Measurements from ENCODE around the gene ZNF892.
"Not testable (repeated sequence)": the region's sequence is repeated elsewhere in the genome, so short reads cannot be mapped to it uniquely, and the experiment has no call there.

Gene ZNF892

GRCh38 chr2:95207111-95207961, at the start of gene ZNF892:
TSS of gene ZNF892 (plus strand) at chr2:95207521. CDS start at chr2:95207816, 295 bp downstream.
- DNase-seq (ENCODE audit: low spot score): peak; percentile 90

GRCh38 chr2:95158441-95158840, 48.9 kb upstream of the ZNF892 start:
- DNase-seq (ENCODE audit: low spot score): no peak

DNA sequence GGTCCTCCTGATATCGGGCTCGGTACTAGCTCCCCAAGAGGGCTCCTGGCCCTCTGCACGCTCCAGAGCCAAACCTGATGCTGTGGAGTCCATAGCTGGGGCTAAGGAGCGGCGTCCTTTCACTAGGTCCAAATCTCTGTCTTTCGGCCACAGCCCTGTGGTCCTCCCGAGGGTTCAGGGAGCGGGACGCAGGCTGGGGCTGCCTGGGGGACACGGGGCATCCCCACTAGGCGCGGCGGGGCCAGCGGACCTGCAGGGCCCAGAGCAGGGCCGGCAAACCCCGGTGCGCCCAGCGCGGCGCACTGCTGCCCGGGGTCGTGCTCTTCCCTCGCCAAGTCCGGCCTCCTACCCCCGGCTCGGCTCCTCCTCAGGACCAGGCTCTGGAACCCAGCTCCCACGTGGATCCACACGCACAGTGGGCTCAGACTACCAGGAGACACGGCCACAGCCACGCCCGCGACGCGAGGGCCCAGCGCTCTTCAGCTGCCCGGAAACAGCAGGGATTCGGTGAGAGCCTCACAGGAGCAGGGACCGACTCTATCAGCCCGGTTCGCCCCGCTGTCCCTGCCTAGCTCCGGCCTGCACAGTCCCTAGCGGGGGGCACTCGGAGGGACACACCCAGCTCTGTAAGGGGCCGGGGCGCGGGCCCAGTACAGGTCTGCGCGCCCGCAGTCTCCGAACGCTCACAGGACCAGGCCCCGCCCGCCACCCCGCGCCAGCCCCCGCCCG, 48.3 kb upstream of the ZNF892 start:
- peak; percentile 52 for DNase-seq (ENCODE audit: low spot score)

DNA sequence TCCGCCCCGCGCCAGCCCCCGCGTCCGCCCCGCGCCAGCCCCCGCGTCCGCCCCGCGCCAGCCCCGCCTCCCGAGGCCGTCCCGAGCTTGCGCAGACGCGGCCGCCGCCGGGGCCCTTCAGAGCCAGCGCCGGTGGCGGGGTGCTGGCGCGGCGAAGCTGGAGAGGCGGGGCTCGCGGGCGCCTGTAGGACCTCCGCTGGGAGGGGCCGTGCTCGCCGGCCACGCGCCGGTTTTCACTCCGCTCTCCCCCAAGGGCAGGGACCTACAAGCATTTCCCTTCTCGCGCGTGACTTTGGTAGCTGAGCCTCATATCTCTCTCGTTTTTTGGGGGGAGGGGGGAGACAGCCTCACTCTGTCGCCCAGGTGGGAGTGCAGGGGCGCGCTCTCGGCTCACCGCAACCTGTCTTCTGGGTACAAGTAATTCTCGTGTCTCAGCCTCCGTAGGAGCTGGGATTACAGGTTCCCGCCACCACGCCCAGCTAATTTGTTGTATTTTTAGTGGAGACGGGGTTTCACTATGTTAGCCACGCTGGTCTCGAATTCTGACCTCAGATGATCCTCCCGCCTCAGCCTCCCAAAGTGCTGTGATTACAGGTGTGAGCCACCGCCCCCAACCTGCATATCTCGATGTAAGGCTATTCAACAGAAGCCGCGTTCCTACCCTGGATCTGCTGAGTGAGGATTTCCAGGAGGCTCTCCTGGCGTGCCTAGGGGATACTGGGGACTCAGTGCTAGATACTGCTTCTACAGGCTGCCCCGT, 47.5 kb upstream of the ZNF892 start, which contains the start of gene ZNF514:
Gene ZNF514, minus strand, starts transcription at position 159 of the 760 bp plus-strand sequence. CDS start 6,595 bp downstream, outside the sequence.
- DNase-seq (ENCODE audit: low spot score): peak; percentile 78

DNA sequence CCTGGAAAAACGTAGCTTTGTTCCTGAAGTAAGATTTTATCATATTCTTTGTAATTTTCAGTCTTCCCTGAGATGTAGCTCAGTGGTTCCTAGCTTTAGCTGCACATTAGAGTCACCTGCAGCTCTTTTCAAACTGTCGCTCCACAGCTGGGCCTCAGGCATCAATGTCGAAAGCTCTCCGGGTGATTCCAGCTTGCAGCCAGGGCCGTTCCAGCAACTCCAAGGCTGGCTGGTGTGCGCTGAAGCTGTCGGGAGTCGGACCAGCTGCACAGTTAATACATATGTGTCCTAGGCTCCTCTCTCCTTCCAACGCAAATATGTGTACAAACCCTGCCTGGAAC, 42.3 kb upstream of the ZNF892 start:
- no peak for DNase-seq (ENCODE audit: low spot score)

GRCh38 chr2:95165371-95166064, 41.8 kb upstream of the ZNF892 start, which contains the start of gene ZNF2:
TSS of gene ZNF2 (plus strand) at chr2:95165809. CDS start at chr2:95176227, 10,418 bp downstream.
- DNase-seq (ENCODE audit: low spot score): peak; percentile 97

- DNase-seq (ENCODE audit: low spot score): peak; percentile 26
Observed at GRCh38 chr2:95166065-95166763, 41.1 kb upstream of the ZNF892 start.

- DNase-seq (ENCODE audit: low spot score): no peak
Observed at GRCh38 chr2:95171902-95172301, 35.4 kb upstream of the ZNF892 start.

DNA sequence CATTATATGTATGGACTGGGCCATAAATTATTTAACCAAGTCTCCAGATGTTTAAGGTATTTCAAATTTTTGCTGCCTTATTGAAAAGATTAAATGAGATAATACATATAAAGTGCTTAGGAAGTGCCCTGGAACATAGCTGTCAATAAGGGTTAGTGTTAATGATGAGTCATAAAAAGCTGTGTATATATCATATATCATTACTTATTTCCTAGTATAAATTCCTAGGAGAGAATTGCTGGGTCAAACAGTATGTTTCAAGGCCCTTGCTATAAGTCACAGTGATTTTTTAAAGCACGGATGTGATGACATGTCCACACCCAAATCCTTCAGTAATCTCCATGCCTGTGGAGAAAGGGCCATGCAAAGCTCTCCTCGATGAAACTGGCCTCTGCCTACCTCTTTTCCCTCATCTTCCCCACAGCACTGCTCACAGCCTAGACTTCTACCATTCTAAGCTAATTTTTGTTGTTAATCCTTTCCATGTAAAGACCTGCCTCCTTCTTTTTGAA, 33.2 kb upstream of the ZNF892 start:
- no peak for DNase-seq (ENCODE audit: low spot score)

DNA sequence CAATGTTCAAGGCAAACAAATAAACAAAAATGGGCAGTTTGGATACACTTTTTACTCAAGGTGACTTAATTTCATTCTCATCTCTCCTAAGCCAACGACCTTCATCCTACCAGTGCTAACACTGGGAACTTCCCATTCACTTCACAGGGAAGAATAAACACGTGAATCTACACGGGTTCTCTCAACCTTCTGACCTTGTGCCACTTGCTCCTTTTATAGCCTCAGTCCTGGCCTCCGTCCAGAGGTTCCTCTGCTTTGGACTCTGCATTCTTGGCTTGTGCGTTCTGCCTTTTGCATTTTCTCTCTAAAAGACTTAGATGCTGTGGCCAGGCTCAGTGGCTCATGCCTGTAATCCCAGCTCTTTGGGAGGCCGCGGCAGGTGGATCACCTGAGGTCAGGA, 27.9 kb upstream of the ZNF892 start:
- no peak for DNase-seq (ENCODE audit: low spot score)

GRCh38 chr2:95181774-95182173, 25.5 kb upstream of the ZNF892 start:
- DNase-seq (ENCODE audit: low spot score): no peak

DNA sequence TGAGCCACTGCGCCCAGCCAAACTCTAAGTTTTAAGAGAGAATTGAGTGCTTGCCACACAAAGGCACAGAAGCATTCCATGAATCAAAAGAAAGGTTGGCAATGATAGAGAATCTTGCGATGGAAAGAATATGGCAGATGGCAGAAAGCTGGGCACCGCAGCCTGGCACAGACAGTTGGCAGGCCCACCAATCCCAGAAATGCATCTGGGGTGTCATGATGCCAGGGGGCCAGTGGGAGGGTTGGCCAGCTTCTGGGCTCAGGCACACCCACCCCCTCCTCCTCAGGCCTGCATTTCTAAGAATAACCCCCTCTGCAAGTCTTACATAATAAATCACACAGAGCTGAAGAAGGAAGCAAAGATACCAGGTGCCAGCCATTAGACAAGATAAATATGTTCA, 22.1 kb upstream of the ZNF892 start:
- DNase-seq (ENCODE audit: low spot score): no peak

- no peak for DNase-seq (ENCODE audit: low spot score)
Observed at GRCh38 chr2:95185973-95186372, 21.3 kb upstream of the ZNF892 start.

GRCh38 chr2:95192956-95193355, 14.4 kb upstream of the ZNF892 start:
- DNase-seq (ENCODE audit: low spot score): not testable (repeated sequence)

GRCh38 chr2:95203911-95204310, 3.4 kb upstream of the ZNF892 start:
- no peak for DNase-seq (ENCODE audit: low spot score)

DNA sequence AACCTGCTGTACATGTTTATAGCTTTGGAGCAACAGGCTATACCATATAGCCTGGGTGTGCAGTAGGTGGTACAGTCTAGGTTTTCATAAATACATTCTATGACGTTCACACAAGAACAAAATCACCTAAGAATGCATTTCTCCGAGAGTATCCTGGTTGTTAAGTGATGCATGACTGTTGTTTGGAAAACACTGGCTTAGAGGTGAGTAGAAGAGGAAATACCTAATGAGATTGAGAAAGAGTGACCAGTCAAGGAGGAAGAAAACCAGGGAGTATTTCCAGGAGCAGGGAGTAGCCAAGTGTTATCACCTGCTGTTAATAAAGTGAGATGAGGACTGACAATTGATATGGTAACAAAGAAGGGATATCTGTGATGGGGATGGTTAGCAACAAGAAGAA, 2.9 kb upstream of the ZNF892 start:
- DNase-seq (ENCODE audit: low spot score): no peak

DNA sequence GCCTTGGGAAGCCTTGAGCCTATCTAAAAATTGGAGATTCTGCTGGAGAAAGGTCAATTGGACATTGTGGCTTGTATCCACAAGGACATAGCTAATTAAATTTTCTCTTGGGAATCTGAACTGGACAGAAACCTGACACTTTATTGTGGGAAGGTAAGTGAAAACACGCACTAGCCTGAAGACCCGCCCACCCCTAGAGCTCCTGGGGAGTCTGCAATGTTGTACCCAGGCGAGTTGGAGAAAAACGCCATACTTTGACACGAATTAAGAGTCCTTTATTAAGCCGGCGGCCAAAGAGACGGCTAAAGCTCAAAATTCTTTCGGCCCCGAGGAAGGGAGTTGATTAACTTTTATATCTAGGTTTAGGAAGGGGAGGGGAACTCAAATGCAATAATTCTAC, 1.2 kb upstream of the ZNF892 start:
- no peak for DNase-seq (ENCODE audit: low spot score)

- no peak for DNase-seq (ENCODE audit: low spot score)
Observed at GRCh38 chr2:95208106-95208505, 785 bp downstream of the ZNF892 start.

GRCh38 chr2:95215018-95215612, 7.8 kb downstream of the ZNF892 start:
- no peak for DNase-seq (ENCODE audit: low spot score)

- no peak for DNase-seq (ENCODE audit: low spot score)
Observed at GRCh38 chr2:95220449-95220848, 13.1 kb downstream of the ZNF892 start.

- no peak for DNase-seq (ENCODE audit: low spot score)
Observed at GRCh38 chr2:95225658-95226057, 18.3 kb downstream of the ZNF892 start.

All from SW480 (cell line).